Liver (tissue), 9 donors: Measurements from ENCODE around the gene ACSL3. TPM values are rescaled to one million over a fixed set of nuclear protein-coding genes. Genes with fewer than 3 reads are reported as not detected.

Experiments
- DNase-seq: peaks from one replicate; pipeline ENCODE4 v3.0.0-alpha.2; 2017; ENCODE audit warnings: low spot score
- H3K27ac ChIP-seq, 2 donors: one replicate each; pipeline ENCODE4 v1.7.0; 2013; ENCODE audit warnings: inconsistent platforms in 2 of 2, low read length in 2 of 2, control low read depth in 1 of 2, low read depth in 1 of 2, mild to moderate bottlenecking in 1 of 2
- H3K27me3 ChIP-seq, 4 donors: one replicate each; pipeline versions ENCODE4 v1.6.1 to v1.7.0; 2013; ENCODE audit warnings: low read length in 3 of 4, inconsistent platforms in 1 of 4, mild to moderate bottlenecking in 1 of 4, moderate library complexity in 1 of 4; ENCODE audit not compliant: control insufficient read depth in 4 of 4, insufficient read depth in 4 of 4
- H3K36me3 ChIP-seq, 4 donors: one replicate each; pipeline versions ENCODE4 v1.6.1 to v1.7.0; 2013; ENCODE audit warnings: low read length in 3 of 4, mild to moderate bottlenecking in 3 of 4, low read depth in 1 of 4, moderate library complexity in 1 of 4; ENCODE audit not compliant: control insufficient read depth in 4 of 4, insufficient read depth in 3 of 4
- H3K4me1 ChIP-seq, 4 donors: one replicate each; pipeline versions ENCODE4 v1.6.1 to v1.7.0; 2013; ENCODE audit warnings: low read length in 3 of 4, mild to moderate bottlenecking in 3 of 4, moderate library complexity in 1 of 4; ENCODE audit not compliant: control insufficient read depth in 4 of 4, insufficient read depth in 4 of 4
- H3K4me3 ChIP-seq, 3 donors: one replicate each; pipeline versions ENCODE4 v1.6.1 to v1.7.0; 2013; ENCODE audit warnings: low read length in 3 of 3, control low read depth in 1 of 3, low read depth in 1 of 3, mild to moderate bottlenecking in 1 of 3
- H3K9ac ChIP-seq, 2 donors: one replicate each; pipeline ENCODE4 v1.7.0; 2013; ENCODE audit warnings: low read length in 2 of 2, mild to moderate bottlenecking in 2 of 2, moderate library complexity in 2 of 2, control low read depth in 1 of 2, low read depth in 1 of 2
- H3K9me3 ChIP-seq, 4 donors: one replicate each; pipeline versions ENCODE4 v1.6.1 to v1.7.0; 2013; ENCODE audit warnings: low read length in 3 of 4; ENCODE audit not compliant: control insufficient read depth in 4 of 4
- ATF3 ChIP-seq: IDR thresholded peaks from 2 replicates; pipeline ENCODE4 v1.6.1; 2016; ENCODE audit warnings: antibody characterized with exemption
- CTCF ChIP-seq: fragments of 150-350 bp; IDR thresholded peaks from 2 replicates; pipeline ENCODE4 v1.5.1; 2017; ENCODE audit warnings: improper control_type of control experiment, low read depth, low read length; ENCODE audit not compliant: missing input control
- EGR1 ChIP-seq, 2 donors: IDR thresholded peaks; 2 replicates each; pipeline ENCODE4 v1.6.1; 2016 to 2018; ENCODE audit warnings: antibody characterized with exemption in 2 of 2, low read depth in 2 of 2
- FOXA1 ChIP-seq: IDR thresholded peaks from 2 replicates; pipeline ENCODE4 v1.6.1; 2016; ENCODE audit warnings: antibody characterized with exemption
- FOXA2 ChIP-seq: IDR thresholded peaks from 2 replicates; pipeline ENCODE4 v1.6.1; 2016; ENCODE audit warnings: antibody characterized with exemption
- GABPA ChIP-seq, 2 donors: IDR thresholded peaks in 1 of 2; conservative IDR thresholded peaks in 1 of 2; 2 replicates each; pipeline ENCODE4 v1.6.1; 2016; ENCODE audit warnings: antibody characterized with exemption in 2 of 2, mild to moderate bottlenecking in 1 of 2, moderate library complexity in 1 of 2
- HNF4A ChIP-seq, 2 donors: conservative IDR thresholded peaks; 2 replicates each; pipeline ENCODE4 v1.6.1; 2016; ENCODE audit warnings: antibody characterized with exemption in 2 of 2, mild to moderate bottlenecking in 2 of 2
- HNF4G ChIP-seq: IDR thresholded peaks from 2 replicates; pipeline ENCODE4 v1.6.1; 2016; ENCODE audit warnings: antibody characterized with exemption
- JUND ChIP-seq, 2 donors: IDR thresholded peaks; 2 replicates each; pipeline ENCODE4 v1.6.1; 2016; ENCODE audit warnings: antibody characterized with exemption in 2 of 2
- MAX ChIP-seq: IDR thresholded peaks from 2 replicates; pipeline ENCODE4 v1.6.1; 2016; ENCODE audit warnings: antibody characterized with exemption
- NR2F2 ChIP-seq: IDR thresholded peaks from 2 replicates; pipeline ENCODE4 v1.6.1; 2016; ENCODE audit warnings: antibody characterized with exemption
- RXRA ChIP-seq, 2 donors: IDR thresholded peaks; 2 replicates each; pipeline ENCODE4 v1.6.1; 2017 to 2018; ENCODE audit warnings: antibody characterized with exemption in 2 of 2, mild to moderate bottlenecking in 1 of 2
- SP1 ChIP-seq: IDR thresholded peaks from 2 replicates; pipeline ENCODE4 v1.6.1; 2018; ENCODE audit warnings: antibody characterized with exemption, mild to moderate bottlenecking
- TAF1 ChIP-seq: conservative IDR thresholded peaks from 2 replicates; pipeline ENCODE4 v1.6.1; 2016; ENCODE audit warnings: antibody characterized with exemption, mild to moderate bottlenecking
- YY1 ChIP-seq: IDR thresholded peaks from 2 replicates; pipeline ENCODE4 v1.6.1; 2016; ENCODE audit warnings: antibody characterized with exemption, mild to moderate bottlenecking
- ZBTB33 ChIP-seq: IDR thresholded peaks from 2 replicates; pipeline ENCODE4 v1.6.1; 2016; ENCODE audit warnings: antibody characterized with exemption
- WGBS: extraction: QIAGEN DNeasy Blood & Tissue Kit; methylation state at CpG from one replicate; pipeline ENCODE4 v1.1.7; 2013; 5-methylcytosine and 5-hydroxymethylcytosine counted together
- polyA plus RNA-seq, 2 donors: library from polyadenylated mRNA; stranded (reverse) in 1 of 2; unstranded in 1 of 2; fragments of 200-250 nt in 1 of 2; fragments of >200 nt in 1 of 2; fragmentation: Nextera tagmentation in 1 of 2; extraction: Ambion mirVana in 1 of 2; gene quantifications; one replicate each; pipeline versions ENCODE4 v1.2.1 to v1.2.3, GENCODE V29; 2013 to 2015
- total RNA-seq, 2 donors: library from RNA; depleted of rRNA; stranded (reverse); fragments of >200 nt; gene quantifications; one replicate each; pipeline ENCODE4 v1.2.3, GENCODE V29; 2014
- donor health status: healthy.
- donor health status: healthy.
- donor health status: healthy.
- donor health status: healthy.
- donor health status: healthy.

Gene ACSL3
- total and polyA plus RNA-seq, 4 donors, result 22.2 to 66.6 (median 43.3) TPM

GRCh38 chr2:222959358-222959757 lies 98.5 kb downstream of the ACSL3 start:
- 84% methylated on average over 4 of the region's 4 CpGs for WGBS
- Histone ChIP-seq H3K27me3 (no peaks in the 10 kb centered on the region), H3K36me3 (no peaks in the 10 kb centered on the region), H3K4me1 (no peaks in the 10 kb centered on the region), H3K9me3 (no peaks in the 10 kb centered on the region), H3K27ac (no peak overlapping the region), H3K4me3 (no peak overlapping the region), H3K9ac (no peak overlapping the region)
- no peak for DNase-seq
- TF ChIP-seq FOXA1 (no peak), NR2F2 (no peak), YY1 (no peak), RXRA (IDR thresholded peaks at IDR 0.05) (no peak), ATF3 (no peak), CTCF (no peak), EGR1 (IDR thresholded peaks at IDR 0.05; ENCODE audit: low read depth in 2 of 2) (no peak), TAF1 (no peak)

GRCh38 chr2:222960126-222960525 lies 99.3 kb downstream of the ACSL3 start:
- Histone ChIP-seq H3K4me3 (no peak overlapping the region), H3K9me3 (no peaks in the 10 kb centered on the region), H3K9ac (no peak overlapping the region), H3K36me3 (no peaks in the 10 kb centered on the region), H3K27ac (no peak overlapping the region), H3K27me3 (no peaks in the 10 kb centered on the region), H3K4me1 (no peaks in the 10 kb centered on the region)
- 63% methylated on average over 6 of the region's 6 CpGs for WGBS
- no peak for DNase-seq
- TF ChIP-seq GABPA (IDR thresholded peaks at IDR 0.05 in 1 of 2, conservative IDR thresholded peaks at IDR 0.05 in 1 of 2) (no peak), ATF3 (no peak), TAF1 (no peak), MAX (no peak), SP1 (no peak), YY1 (no peak), FOXA1 (no peak), EGR1 (IDR thresholded peaks at IDR 0.05; ENCODE audit: low read depth in 2 of 2) (no peak), FOXA2 (no peak), HNF4G (no peak), NR2F2 (no peak)

- no peak for DNase-seq
- Histone ChIP-seq H3K9ac (no peak overlapping the region), H3K27me3 (no peaks in the 10 kb centered on the region), H3K4me3 (no peak overlapping the region), H3K9me3 (no peaks in the 10 kb centered on the region), H3K27ac (no peak overlapping the region), H3K4me1 (no peaks in the 10 kb centered on the region), H3K36me3 (no peaks in the 10 kb centered on the region)
- WGBS, result 81% methylated on average over 7 of the region's 7 CpGs
- TF ChIP-seq JUND (IDR thresholded peaks at IDR 0.05), result no peak
- no peak for TF ChIP-seq TAF1
- no peak for TF ChIP-seq SP1
- no peak for TF ChIP-seq CTCF
- TF ChIP-seq MAX, result no peak
- TF ChIP-seq FOXA2, result no peak
- no peak for TF ChIP-seq GABPA (IDR thresholded peaks at IDR 0.05 in 1 of 2, conservative IDR thresholded peaks at IDR 0.05 in 1 of 2)
- TF ChIP-seq YY1, result no peak
- no peak for TF ChIP-seq ZBTB33
- TF ChIP-seq HNF4A (conservative IDR thresholded peaks at IDR 0.05), result no peak
- no peak for TF ChIP-seq FOXA1
- no peak for TF ChIP-seq ATF3
- TF ChIP-seq HNF4G, result no peak
- TF ChIP-seq RXRA (IDR thresholded peaks at IDR 0.05), result no peak
- no peak for TF ChIP-seq EGR1 (IDR thresholded peaks at IDR 0.05; ENCODE audit: low read depth in 2 of 2)
- TF ChIP-seq NR2F2, result no peak
Observed at GRCh38 chr2:222963641-222964040, 102.8 kb downstream of the ACSL3 start.
